ENCODE data around the gene NOTUM.

The NOTUM gene

GRCh38 chr17:81978524-81979298 is 17.7 kb upstream of the NOTUM start:
- DNase-seq (ENCODE audit: low read depth in 2 of 3, low spot score in 1 of 3): no peak

DNA sequence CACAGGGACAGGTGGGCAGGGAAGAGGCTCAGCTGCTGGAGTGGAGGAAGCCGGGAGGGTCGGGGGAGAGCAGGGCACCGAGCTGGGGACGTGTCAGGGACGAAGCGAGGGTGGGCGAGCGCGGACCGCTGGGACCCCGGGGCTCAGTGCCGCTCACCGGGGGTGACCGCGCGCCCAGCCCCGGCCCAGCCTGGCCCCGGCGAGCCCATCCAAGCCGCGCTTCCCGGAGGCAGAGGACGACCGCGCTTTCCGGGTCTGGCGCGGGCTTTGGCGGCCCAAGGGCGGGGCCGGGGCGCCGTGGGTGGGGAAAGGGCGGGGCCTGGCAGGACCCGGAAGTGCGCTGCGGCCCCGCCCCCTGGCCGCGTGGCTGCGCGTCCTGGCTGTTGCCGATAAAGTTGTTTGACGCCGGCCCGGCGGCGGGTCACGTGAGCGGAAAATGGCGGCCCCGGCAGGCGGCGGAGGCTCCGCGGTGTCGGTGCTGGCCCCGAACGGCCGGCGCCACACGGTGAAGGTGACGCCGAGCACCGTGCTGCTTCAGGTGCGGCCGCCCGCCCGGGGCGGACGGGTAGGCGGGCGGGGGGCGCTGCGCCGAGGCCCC is 16.3 kb upstream of the NOTUM start, which contains the start of gene ASPSCR1:
ASPSCR1 (plus strand) TSS at position 419 of the 598 bp plus-strand sequence; CDS start at position 437, 18 bp downstream.
- peak; percentile 83 to 86 (median 86) for DNase-seq (ENCODE audit: low read depth in 2 of 3, low spot score in 1 of 3)

- DNase-seq (ENCODE audit: low read depth in 2 of 3, low spot score in 1 of 3): peak; percentile 29 to 42 (median 38)
Measured at GRCh38 chr17:81976332-81977210, 15.6 kb upstream of the NOTUM start.

- no peak for DNase-seq (ENCODE audit: low read depth in 2 of 3, low spot score in 1 of 3)
Measured at GRCh38 chr17:81973432-81973831, 12.4 kb upstream of the NOTUM start.

- no peak for DNase-seq (ENCODE audit: low read depth in 2 of 3, low spot score in 1 of 3)
Measured at GRCh38 chr17:81968850-81969812, 8.1 kb upstream of the NOTUM start.

GRCh38 chr17:81968396-81968745 is 7.4 kb upstream of the NOTUM start:
- no peak for DNase-seq (ENCODE audit: low read depth in 2 of 3, low spot score in 1 of 3)

DNA sequence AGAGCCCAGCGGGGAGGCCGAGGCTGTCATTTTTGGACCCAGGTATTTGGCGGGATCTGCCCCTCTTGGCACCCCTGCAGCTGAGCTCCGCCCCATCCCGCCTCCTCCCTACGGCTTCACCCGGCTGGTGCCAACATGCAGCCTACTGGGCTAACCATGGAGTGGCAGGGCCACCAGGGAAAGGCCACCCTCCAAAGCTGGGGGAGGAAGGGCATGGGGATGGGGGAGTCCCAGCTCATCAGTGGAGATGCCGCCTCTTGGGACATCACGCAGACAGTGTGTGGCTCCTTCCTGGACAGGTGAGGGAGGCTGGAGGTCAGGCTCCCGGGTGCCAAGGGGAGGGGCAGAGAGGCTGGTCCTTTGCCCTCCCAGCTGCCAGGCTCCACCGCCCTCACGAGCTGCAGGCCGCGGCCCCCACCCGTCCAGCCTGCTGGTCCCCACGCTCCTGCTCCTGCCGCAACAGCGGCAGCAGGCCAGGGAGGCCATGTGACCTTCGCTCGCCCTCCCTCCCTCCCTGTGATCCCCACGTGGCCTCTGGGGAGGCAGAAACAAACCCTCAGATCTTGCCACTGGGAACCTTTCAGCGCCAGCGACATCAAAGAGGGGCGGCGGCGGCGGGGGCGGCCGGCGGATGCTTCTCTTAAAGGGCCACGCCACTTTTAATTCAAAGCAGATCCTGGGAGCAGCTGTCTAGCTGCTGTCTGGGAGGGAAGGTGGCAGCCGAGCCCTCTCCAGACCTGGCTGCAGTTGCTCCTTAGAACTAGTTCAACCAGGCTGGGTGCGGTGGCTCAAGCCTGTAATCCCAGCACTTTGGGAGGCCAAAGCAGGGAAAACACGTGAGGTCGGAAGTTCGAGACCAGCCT is 6.8 kb upstream of the NOTUM start:
- peak; percentile 80 to 86 (median 86) for DNase-seq (ENCODE audit: low read depth in 2 of 3, low spot score in 1 of 3)

GRCh38 chr17:81967244-81967532 is 6.2 kb upstream of the NOTUM start:
- DNase-seq (ENCODE audit: low read depth in 2 of 3, low spot score in 1 of 3): no peak

DNA sequence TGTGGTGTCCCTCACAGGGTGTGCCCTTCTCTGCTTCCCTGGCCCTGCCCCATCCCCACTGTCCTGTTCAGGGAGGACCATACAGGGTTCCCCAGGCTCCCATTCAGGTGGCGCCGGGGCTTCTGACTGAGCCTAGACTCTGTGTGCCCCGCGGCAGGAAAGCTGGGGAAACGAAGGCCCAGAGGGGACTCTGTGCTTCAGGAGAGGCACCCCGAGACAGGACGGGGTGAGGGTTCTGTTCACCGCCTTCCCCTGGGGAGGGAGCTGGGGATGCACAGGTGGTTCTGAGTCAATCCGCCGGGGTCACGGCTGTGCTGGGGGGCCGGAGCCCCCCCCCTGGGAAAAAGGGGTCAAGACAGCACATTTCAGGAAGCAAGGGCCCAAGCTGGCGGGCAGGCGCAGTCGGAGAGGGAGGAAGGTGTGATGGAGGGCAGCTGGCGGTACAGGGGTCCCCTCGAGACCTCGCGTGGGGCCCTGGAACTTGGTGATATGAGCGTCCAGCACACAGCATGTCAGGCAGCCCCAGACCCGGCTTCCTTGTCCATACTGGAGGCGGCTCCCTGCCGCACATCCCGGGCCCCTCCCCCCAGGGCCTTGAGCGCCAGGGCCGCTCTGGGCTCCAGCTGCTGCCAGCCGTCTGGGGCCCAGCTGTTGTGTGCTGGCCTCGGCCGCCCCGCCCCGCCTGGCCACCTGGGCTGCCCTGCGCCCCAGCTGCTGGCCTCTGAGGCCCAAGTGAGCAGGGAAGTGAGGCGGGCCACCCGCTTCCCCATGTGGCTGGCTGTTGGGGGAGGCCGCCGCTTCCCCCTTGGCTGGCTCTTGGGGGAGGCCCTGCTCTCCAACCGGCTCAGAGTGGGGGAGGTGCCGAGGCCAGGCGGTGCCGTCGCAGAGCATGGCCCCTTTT is 5.6 kb upstream of the NOTUM start:
- DNase-seq (ENCODE audit: low read depth in 2 of 3, low spot score in 1 of 3): no peak

DNA sequence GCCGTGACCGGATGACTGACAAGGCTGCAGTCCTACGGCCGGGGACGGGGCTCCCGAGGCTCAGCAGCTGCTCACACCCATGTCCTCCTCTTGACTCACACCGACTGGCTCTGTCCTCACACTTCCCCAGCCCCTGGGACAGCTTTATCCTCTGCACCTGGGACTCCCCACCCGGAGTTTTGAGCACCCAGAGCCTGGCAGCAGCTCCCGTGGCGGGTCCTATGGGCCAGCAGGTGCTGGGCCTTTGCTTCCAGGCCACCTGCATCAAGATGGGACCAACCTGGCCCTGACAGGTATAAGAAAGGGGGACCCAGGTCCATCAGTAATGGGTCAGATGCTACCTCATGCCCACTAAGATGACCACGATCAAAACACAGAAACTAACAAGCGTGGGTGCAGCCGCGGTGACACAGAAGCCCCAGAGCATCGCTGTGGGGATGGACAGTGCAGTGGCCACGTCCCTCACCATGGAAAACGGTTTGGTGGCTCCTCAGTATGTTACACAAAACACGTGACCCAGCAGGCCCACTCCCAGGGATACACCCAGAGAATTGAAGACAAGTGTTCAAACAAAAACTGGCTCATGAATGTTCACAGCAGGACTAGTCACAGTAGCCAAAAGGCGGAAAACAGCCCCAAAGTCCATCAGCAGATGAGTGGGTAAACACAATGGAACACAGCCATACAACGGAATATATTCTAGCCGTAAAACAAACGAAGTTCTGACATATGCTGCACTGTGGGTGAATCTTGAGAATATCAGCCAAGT is 3.3 kb upstream of the NOTUM start:
- no peak for DNase-seq (ENCODE audit: low read depth in 2 of 3, low spot score in 1 of 3)

DNA sequence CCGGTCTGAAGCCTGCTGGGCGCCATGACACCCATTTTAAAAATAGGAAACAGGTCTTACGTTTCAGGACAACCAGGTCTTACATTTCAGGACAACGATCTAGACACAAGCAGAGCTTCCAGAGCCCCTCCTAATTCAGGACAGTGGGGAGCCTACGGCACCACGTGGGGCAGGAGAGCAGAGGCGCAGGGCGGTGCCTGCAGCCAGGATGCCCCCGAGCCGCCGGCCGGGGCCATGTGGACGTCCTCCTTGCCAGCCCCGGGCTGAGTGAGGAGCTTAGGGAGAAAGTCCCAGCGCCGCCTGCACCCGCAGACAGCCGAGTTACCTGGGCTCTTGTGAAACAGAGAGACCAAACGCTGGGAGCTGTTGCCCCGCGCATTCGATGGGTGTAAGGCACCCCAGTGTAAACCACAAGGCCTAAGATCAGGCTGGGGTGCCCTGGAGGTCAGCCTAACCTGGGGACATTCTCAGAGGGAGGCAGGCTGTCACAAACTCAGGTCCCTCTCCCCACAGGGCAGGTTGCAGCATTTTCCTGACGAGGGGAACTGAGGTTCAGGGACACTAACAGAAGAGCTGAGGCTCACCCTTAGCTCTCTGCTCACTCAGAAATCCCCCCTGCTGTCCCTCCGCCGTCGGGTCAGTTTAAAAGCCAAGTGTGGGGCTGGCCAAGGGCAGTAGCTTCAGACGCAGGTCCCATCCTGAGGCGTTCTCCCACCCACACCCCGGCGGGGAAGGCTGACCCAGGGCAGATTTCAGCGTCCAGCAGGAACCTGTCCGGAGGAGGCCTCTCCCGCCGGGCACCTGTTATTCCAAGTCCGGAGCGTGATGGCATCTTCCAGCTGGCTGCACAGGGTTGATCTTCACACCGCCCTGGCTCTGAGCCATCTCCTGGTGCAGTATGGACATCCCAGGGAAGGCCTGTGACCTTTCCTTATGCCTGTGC is 1.8 kb upstream of the NOTUM start:
- DNase-seq (ENCODE audit: low read depth in 2 of 3, low spot score in 1 of 3): no peak

GRCh38 chr17:81961521-81962498 is 823 bp upstream of the NOTUM start:
- DNase-seq (ENCODE audit: low read depth in 2 of 3, low spot score in 1 of 3): no peak

GRCh38 chr17:81960130-81960958 is 643 bp downstream of the NOTUM start:
- DNase-seq (ENCODE audit: low read depth in 2 of 3, low spot score in 1 of 3): no peak

DNA sequence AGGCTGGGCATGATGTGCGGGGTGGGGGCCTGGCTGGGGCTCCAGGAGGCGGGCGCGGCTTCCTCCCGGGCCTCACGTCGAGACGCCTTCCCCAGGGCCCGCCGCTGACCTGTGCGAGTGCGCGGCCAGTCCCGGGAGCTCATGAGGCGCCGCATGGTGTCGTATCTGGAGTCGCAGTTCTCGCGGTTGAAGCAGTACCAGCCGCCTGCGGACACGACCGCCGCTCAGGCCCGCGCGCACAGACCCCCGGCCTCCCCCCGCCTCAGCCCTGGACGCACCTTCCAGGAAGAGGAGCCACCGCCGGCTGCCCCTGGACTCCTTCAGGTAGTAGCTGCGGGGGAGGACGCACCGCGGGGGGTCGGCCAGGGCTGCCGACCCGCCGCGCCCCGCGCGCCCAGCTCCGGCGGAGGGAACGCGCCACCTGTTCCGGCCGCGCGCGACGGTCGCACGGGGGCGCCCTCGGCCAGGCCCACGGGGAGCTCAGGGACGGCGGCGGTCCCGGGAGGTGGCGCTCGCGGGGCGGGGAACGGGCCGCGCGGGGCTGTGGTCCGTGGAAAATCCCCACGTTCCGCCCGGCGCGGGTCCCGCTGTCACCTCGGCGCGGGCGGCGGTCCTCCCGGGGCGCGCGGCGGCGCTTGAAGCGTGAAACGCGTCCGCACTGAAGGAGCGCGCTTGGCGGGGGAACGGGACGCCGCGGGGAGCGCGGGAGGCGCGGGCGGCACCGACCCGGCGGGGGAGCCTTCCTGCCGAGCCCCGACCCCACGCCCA is 1.4 kb downstream of the NOTUM start:
- peak; percentile 43 to 70 (median 62) for DNase-seq (ENCODE audit: low read depth in 2 of 3, low spot score in 1 of 3)
